Fibroblast of lung (primary cell): ENCODE measurements around the gene METAP2. TPM values are rescaled to one million over a fixed set of nuclear protein-coding genes. Genes with fewer than 3 reads are reported as not detected.

ENCODE experiments used
- DNase-seq, 2 donors: peaks; one replicate each; pipeline versions ENCODE4 v3.0.0 to v3.0.0-alpha.2; 2010; ENCODE audit warnings: low read depth in 2 of 2
- H2AFZ ChIP-seq: 2 replicates; pipeline ENCODE4 v1.5.1; 2012; ENCODE audit warnings: low read length, control low read depth, inconsistent platforms
- H3K27ac ChIP-seq: 2 replicates; pipeline ENCODE4 v1.5.1; 2011; ENCODE audit warnings: low read length, control low read depth; ENCODE audit not compliant: insufficient read depth
- H3K27me3 ChIP-seq: 2 replicates; pipeline ENCODE4 v1.5.1; 2011; ENCODE audit warnings: mild to moderate bottlenecking, low read length; ENCODE audit not compliant: control insufficient read depth, insufficient read depth
- H3K36me3 ChIP-seq: 2 replicates; pipeline ENCODE4 v1.5.1; 2011; ENCODE audit warnings: low read length; ENCODE audit not compliant: control insufficient read depth, insufficient read depth
- H3K4me1 ChIP-seq: 2 replicates; pipeline ENCODE4 v1.5.1; 2011; ENCODE audit warnings: low read length; ENCODE audit not compliant: control insufficient read depth, insufficient read depth; ENCODE audit errors: extremely low read depth
- H3K4me2 ChIP-seq: 2 replicates; pipeline ENCODE4 v1.5.1; 2011; ENCODE audit warnings: low read length, control low read depth; ENCODE audit not compliant: insufficient read depth; ENCODE audit errors: extremely low read depth
- H3K4me3 ChIP-seq, 4 experiments: fragments of 200-600 bp in 1 of 4; sonication (generic) in 1 of 4; replicated peaks in 1 of 4; 2 replicates each; pipeline ENCODE4 v1.5.1; 2011 to 2016; ENCODE audit warnings: low read length in 4 of 4, low read depth in 3 of 4, mild to moderate bottlenecking in 3 of 4, control low read depth in 2 of 4, inconsistent platforms in 1 of 4, mixed read lengths in 1 of 4; ENCODE audit not compliant: insufficient read depth in 1 of 4; ENCODE audit errors: control extremely low read depth in 1 of 4
- H3K79me2 ChIP-seq: 2 replicates; pipeline ENCODE4 v1.5.1; 2012; ENCODE audit warnings: mild to moderate bottlenecking, low read length, inconsistent platforms; ENCODE audit not compliant: control insufficient read depth, insufficient read depth
- H3K9ac ChIP-seq: 2 replicates; pipeline ENCODE4 v1.5.1; 2011; ENCODE audit warnings: mild to moderate bottlenecking, low read length, control low read depth; ENCODE audit not compliant: insufficient read depth
- H3K9me3 ChIP-seq: 2 replicates; pipeline ENCODE4 v1.5.1; 2012; ENCODE audit warnings: low read depth, low read length; ENCODE audit not compliant: control insufficient read depth, insufficient read depth
- H4K20me1 ChIP-seq: 2 replicates; pipeline ENCODE4 v1.5.1; 2011; ENCODE audit warnings: low read length; ENCODE audit not compliant: control insufficient read depth, insufficient read depth; ENCODE audit errors: extremely low read depth
- EZH2 ChIP-seq: IDR thresholded peaks from 2 replicates; pipeline ENCODE4 v1.5.1; 2012; ENCODE audit warnings: low read length, control low read depth, mild to moderate bottlenecking; ENCODE audit errors: missing control alignments
- polyA plus RNA-seq, 2 donors: library from polyadenylated mRNA; depleted of rRNA in 1 of 2; stranded (reverse) in 1 of 2; unstranded in 1 of 2; fragments of >200 nt; gene quantifications; 2 replicates each; pipeline ENCODE4 v1.2.1, GENCODE V29; 2011 to 2012; ENCODE audit warnings: missing spikeins in 1 of 2
- total RNA-seq: library from RNA; depleted of rRNA; stranded (reverse); fragments of >200 nt; gene quantifications from 2 replicates; pipeline ENCODE4 v1.2.1, GENCODE V29; 2014
- TF ChIP-seq, protein P1 (sequence below), 2 donors: IDR thresholded peaks in 1 of 2; conservative IDR thresholded peaks in 1 of 2; 1 replicate in 1 of 2; 2 replicates in 1 of 2; pipeline ENCODE4 v1.5.1; 2011 to 2012; ENCODE audit warnings: low read length in 2 of 2, control low read depth in 1 of 2, inconsistent platforms in 1 of 2, low read depth in 1 of 2, mild to moderate bottlenecking in 1 of 2

Gene METAP2
- total and polyA plus RNA-seq, 2 donors (not counting 1 experiment from before 2014, with no cell fraction given): 78.9 to 113 TPM

DNA sequence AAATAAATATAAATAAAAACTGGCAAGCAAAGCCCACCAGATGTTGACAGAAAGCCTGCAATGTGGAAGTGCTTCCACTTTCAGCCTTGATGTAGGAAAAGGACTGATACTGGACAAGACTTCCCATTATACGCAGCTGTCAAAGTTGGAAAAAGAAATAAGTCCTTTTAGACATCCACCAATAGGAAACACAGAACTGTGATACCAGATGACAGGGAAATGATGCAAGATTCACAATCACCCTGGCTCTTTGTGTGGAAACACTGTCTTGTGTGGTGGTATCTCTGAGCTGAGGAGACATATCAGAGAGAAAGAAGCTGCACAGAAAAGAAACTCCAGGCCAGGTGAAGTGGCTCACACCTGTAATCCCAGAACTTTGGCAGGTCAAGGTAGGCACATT is 13.8 kb upstream of the METAP2 start:
- Histone ChIP-seq H4K20me1 (no peaks in the 10 kb centered on the region), H2AFZ (no peak overlapping the region), H3K36me3 (no peaks in the 10 kb centered on the region), H3K27me3 (no peaks in the 10 kb centered on the region), H3K4me1 (no peaks in the 10 kb centered on the region), H3K4me3 (no peak overlapping the region), H3K9ac (no peak overlapping the region), H3K4me2 (no peak overlapping the region), H3K9me3 (no peaks in the 10 kb centered on the region), H3K79me2 (no peaks in the 10 kb centered on the region), H3K27ac (no peak overlapping the region)
- TF ChIP-seq, protein P1, sequence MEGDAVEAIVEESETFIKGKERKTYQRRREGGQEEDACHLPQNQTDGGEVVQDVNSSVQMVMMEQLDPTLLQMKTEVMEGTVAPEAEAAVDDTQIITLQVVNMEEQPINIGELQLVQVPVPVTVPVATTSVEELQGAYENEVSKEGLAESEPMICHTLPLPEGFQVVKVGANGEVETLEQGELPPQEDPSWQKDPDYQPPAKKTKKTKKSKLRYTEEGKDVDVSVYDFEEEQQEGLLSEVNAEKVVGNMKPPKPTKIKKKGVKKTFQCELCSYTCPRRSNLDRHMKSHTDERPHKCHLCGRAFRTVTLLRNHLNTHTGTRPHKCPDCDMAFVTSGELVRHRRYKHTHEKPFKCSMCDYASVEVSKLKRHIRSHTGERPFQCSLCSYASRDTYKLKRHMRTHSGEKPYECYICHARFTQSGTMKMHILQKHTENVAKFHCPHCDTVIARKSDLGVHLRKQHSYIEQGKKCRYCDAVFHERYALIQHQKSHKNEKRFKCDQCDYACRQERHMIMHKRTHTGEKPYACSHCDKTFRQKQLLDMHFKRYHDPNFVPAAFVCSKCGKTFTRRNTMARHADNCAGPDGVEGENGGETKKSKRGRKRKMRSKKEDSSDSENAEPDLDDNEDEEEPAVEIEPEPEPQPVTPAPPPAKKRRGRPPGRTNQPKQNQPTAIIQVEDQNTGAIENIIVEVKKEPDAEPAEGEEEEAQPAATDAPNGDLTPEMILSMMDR (conservative IDR thresholded peaks at IDR 0.05 in 1 of 2, IDR thresholded peaks at IDR 0.05 in 1 of 2; ENCODE audit: low read depth in 1 of 2, low read length in 2 of 2): no peak
- TF ChIP-seq EZH2: no peak
- DNase-seq: no peak

DNA sequence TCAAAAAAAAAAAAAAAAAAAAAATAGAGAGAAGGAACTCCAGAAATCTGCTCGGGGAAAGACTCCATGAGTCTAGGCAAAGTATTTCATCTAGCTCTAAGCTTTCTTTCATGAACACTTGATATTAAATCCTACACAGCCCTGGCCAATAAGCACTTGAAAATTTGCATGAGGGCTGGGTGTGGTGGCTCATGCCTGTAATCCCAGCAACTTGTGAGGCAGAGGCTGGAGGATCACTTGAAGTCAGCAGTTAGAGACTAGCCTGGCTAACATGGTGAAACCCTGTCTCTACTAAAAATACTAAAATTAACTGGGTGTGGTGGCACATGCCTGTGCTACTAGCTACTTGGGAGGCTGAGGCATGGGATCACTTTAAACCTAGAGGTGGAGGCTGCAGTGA is 13.1 kb upstream of the METAP2 start:
- H3K9me3 ChIP-seq: no peaks in the 10 kb centered on the region
- H3K4me2 ChIP-seq: no peak overlapping the region
- no peak overlapping the region for H3K27ac ChIP-seq
- H3K9ac ChIP-seq: no peak overlapping the region
- no peak for TF ChIP-seq EZH2
- TF ChIP-seq, protein P1 (conservative IDR thresholded peaks at IDR 0.05 in 1 of 2, IDR thresholded peaks at IDR 0.05 in 1 of 2; ENCODE audit: low read depth in 1 of 2, low read length in 2 of 2): no peak
- no peaks in the 10 kb centered on the region for H4K20me1 ChIP-seq
- no peaks in the 10 kb centered on the region for H3K4me1 ChIP-seq
- no peak overlapping the region for H2AFZ ChIP-seq
- DNase-seq: no peak
- no peaks in the 10 kb centered on the region for H3K79me2 ChIP-seq
- no peaks in the 10 kb centered on the region for H3K27me3 ChIP-seq
- H3K36me3 ChIP-seq: no peaks in the 10 kb centered on the region
- H3K4me3 ChIP-seq: no peak overlapping the region

DNA sequence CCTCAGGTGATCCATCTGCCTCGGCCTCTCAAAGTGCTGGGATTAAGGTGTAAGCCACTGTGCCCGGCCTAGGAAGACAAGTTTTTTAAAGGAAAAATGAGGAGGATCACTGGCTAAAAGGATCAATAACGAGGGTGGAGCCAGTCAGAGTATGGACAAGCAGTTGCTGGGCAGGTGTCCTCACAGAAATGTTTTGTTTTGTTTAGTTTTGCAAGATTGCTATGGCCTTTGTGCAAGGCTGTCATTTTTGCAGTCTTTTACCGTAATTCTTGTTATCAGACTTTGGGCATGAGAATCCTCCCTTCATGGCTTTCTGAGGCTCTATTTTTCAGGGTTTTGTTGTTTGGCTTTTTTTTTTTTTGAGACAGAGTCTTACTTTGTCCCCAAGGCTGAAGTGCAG is 11.9 kb upstream of the METAP2 start:
- no peaks in the 10 kb centered on the region for H4K20me1 ChIP-seq
- no peaks in the 10 kb centered on the region for H3K27me3 ChIP-seq
- no peak overlapping the region for H3K4me2 ChIP-seq
- H2AFZ ChIP-seq: no peak overlapping the region
- no peak for TF ChIP-seq EZH2
- TF ChIP-seq, protein P1 (conservative IDR thresholded peaks at IDR 0.05 in 1 of 2, IDR thresholded peaks at IDR 0.05 in 1 of 2; ENCODE audit: low read depth in 1 of 2, low read length in 2 of 2): no peak
- no peaks in the 10 kb centered on the region for H3K9me3 ChIP-seq
- H3K79me2 ChIP-seq: no peaks in the 10 kb centered on the region
- H3K27ac ChIP-seq: no peak overlapping the region
- no peaks in the 10 kb centered on the region for H3K4me1 ChIP-seq
- no peak overlapping the region for H3K9ac ChIP-seq
- no peaks in the 10 kb centered on the region for H3K36me3 ChIP-seq
- DNase-seq: no peak
- no peak overlapping the region for H3K4me3 ChIP-seq
